SK-N-SH (cell line): ENCODE results near the gene ZNF44.

Experiments
- CTCF ChIP-seq: fragments of 200-600 bp; sonication (generic); IDR thresholded peaks from 2 replicates; pipeline ENCODE4 v1.6.1; 2017; ENCODE audit warnings: antibody characterized with exemption, mild to moderate bottlenecking, moderate library complexity
- EP300 ChIP-seq, 2 experiments: IDR thresholded peaks; 2 replicates each; pipeline versions ENCODE4 v1.4.0 to v1.6.1; 2012; ENCODE audit warnings: borderline replicate concordance in 1 of 2, low read depth in 1 of 2, low read length in 1 of 2
- JUND ChIP-seq: IDR thresholded peaks from 2 replicates; pipeline ENCODE4 v1.4.0; 2012
- POLR2AphosphoS5 ChIP-seq: IDR thresholded peaks from 2 replicates; pipeline ENCODE4 v1.6.1; 2012; ENCODE audit warnings: low read depth, low read length
- SMC3 ChIP-seq: IDR thresholded peaks from 2 replicates; pipeline ENCODE4 v1.6.1; 2012; ENCODE audit warnings: low read depth, low read length, improper control_type of control experiment
- TAF1 ChIP-seq: IDR thresholded peaks from 2 replicates; pipeline ENCODE4 v1.6.1; 2012; ENCODE audit warnings: low read depth, mild to moderate bottlenecking, low read length, moderate library complexity, borderline replicate concordance
- TEAD4 ChIP-seq: IDR thresholded peaks from 2 replicates; pipeline ENCODE4 v1.4.0; 2012; ENCODE audit warnings: mild to moderate bottlenecking, borderline replicate concordance; ENCODE audit not compliant: insufficient read depth
- YY1 ChIP-seq: IDR thresholded peaks from 2 replicates; pipeline ENCODE4 v1.4.0; 2012; ENCODE audit warnings: low read depth, mild to moderate bottlenecking

- TF ChIP-seq EP300 (IDR thresholded peaks at IDR 0.05; ENCODE audit: borderline replicate concordance in 1 of 2, low read depth in 1 of 2, low read length in 1 of 2), result no peak
- TF ChIP-seq JUND, result no peak
- TF ChIP-seq TAF1, result no peak
- no peak for TF ChIP-seq POLR2AphosphoS5
- no peak for TF ChIP-seq CTCF
- no peak for TF ChIP-seq YY1
- TF ChIP-seq SMC3, result no peak
- no peak for TF ChIP-seq TEAD4
Observed at GRCh38 chr19:12260236-12260635, 34.4 kb downstream of the ZNF44 start.
